H9 (cell line): ENCODE results near the gene MAST4. TPM values are rescaled to one million over a fixed set of nuclear protein-coding genes. Genes with fewer than 3 reads are reported as not detected.
A peak's percentile ranks its signal among the peaks of the same experiment; 100 is the strongest.

Experiments used
- DNase-seq: peaks from one replicate; pipeline ENCODE4 v3.0.0-alpha.2; 2017
- H2AFZ ChIP-seq: one replicate; pipeline ENCODE4 v1.6.1; 2013; ENCODE audit warnings: mild to moderate bottlenecking, low read length, control low read depth, moderate library complexity
- H2AK5ac ChIP-seq: 2 replicates; pipeline ENCODE4 v1.6.1; 2013; ENCODE audit warnings: low read length, control low read depth, mixed read lengths; ENCODE audit not compliant: insufficient read length
- H2BK120ac ChIP-seq: one replicate; pipeline ENCODE4 v1.6.1; 2013; ENCODE audit warnings: low read depth, mild to moderate bottlenecking, low read length, control low read depth, inconsistent platforms; ENCODE audit not compliant: poor library complexity, severe bottlenecking
- H2BK12ac ChIP-seq: 2 replicates; pipeline ENCODE4 v1.6.1; 2013; ENCODE audit warnings: low read length, control low read depth, mixed read lengths, low read depth; ENCODE audit not compliant: insufficient read length
- H2BK15ac ChIP-seq: 2 replicates; pipeline ENCODE4 v1.6.1; 2013; ENCODE audit warnings: low read depth, low read length, control low read depth
- H2BK20ac ChIP-seq: one replicate; pipeline ENCODE4 v1.6.1; 2013; ENCODE audit warnings: low read depth, mild to moderate bottlenecking, low read length, control low read depth, inconsistent platforms; ENCODE audit not compliant: poor library complexity, severe bottlenecking
- H2BK5ac ChIP-seq: 2 replicates; pipeline ENCODE4 v1.6.1; 2013; ENCODE audit warnings: low read length, control low read depth, mixed read lengths; ENCODE audit not compliant: insufficient read length
- H3K14ac ChIP-seq: 2 replicates; pipeline ENCODE4 v1.6.1; 2013; ENCODE audit warnings: low read length, control low read depth; ENCODE audit not compliant: insufficient read depth
- H3K18ac ChIP-seq: 2 replicates; pipeline ENCODE4 v1.6.1; 2013; ENCODE audit warnings: low read depth, mild to moderate bottlenecking, mixed read lengths, low read length, control low read depth; ENCODE audit not compliant: insufficient read length
- H3K23ac ChIP-seq: 2 replicates; pipeline ENCODE4 v1.6.1; 2013; ENCODE audit warnings: low read length, control low read depth, mixed read lengths, low read depth; ENCODE audit not compliant: insufficient read length
- H3K23me2 ChIP-seq: 2 replicates; pipeline ENCODE4 v1.6.1; 2013; ENCODE audit warnings: low read depth, mild to moderate bottlenecking, mixed read lengths, low read length, control low read depth; ENCODE audit not compliant: insufficient read length, poor library complexity, severe bottlenecking
- H3K27ac ChIP-seq: 2 replicates; pipeline ENCODE4 v1.5.1; 2013; ENCODE audit warnings: low read length, control low read depth, mixed read lengths, low read depth; ENCODE audit not compliant: insufficient read length
- H3K27me3 ChIP-seq: 2 replicates; pipeline ENCODE4 v1.6.1; 2013; ENCODE audit warnings: low read length, control low read depth, inconsistent platforms; ENCODE audit not compliant: insufficient read depth
- H3K4ac ChIP-seq: 2 replicates; pipeline ENCODE4 v1.6.1; 2013; ENCODE audit warnings: low read depth, mild to moderate bottlenecking, control low read depth, inconsistent platforms, low read length, moderate library complexity
- H3K4me1 ChIP-seq: 2 replicates; pipeline ENCODE4 v1.6.1; 2013; ENCODE audit warnings: low read length, control low read depth, inconsistent platforms; ENCODE audit not compliant: insufficient read depth
- H3K4me2 ChIP-seq: 2 replicates; pipeline ENCODE4 v1.6.1; 2013; ENCODE audit warnings: low read length, control low read depth, mixed read lengths; ENCODE audit not compliant: insufficient read length, insufficient read depth
- H3K56ac ChIP-seq: 2 replicates; pipeline ENCODE4 v1.6.1; 2013; ENCODE audit warnings: low read depth, mild to moderate bottlenecking, mixed read lengths, low read length, control low read depth; ENCODE audit not compliant: insufficient read length
- H3K79me1 ChIP-seq: 2 replicates; pipeline ENCODE4 v1.6.1; 2013; ENCODE audit warnings: low read depth, mild to moderate bottlenecking, moderate library complexity, low read length, control low read depth, inconsistent platforms; ENCODE audit not compliant: insufficient read depth, poor library complexity, severe bottlenecking
- H3K79me2 ChIP-seq: 2 replicates; pipeline ENCODE4 v1.6.1; 2013; ENCODE audit warnings: low read length, control low read depth, inconsistent platforms; ENCODE audit not compliant: insufficient read depth
- H3K9ac ChIP-seq: 2 replicates; pipeline ENCODE4 v1.6.1; 2013; ENCODE audit warnings: low read length, control low read depth, mixed read lengths; ENCODE audit not compliant: insufficient read length; ENCODE audit errors: extremely low read depth
- H3K9me3 ChIP-seq: one replicate; pipeline ENCODE4 v1.6.1; 2013; ENCODE audit warnings: low read depth, low read length, inconsistent platforms; ENCODE audit not compliant: control insufficient read depth
- H3T11ph ChIP-seq: one replicate; pipeline ENCODE4 v1.6.1; 2013; ENCODE audit warnings: mild to moderate bottlenecking, low read length, control low read depth, inconsistent platforms
- H4K20me1 ChIP-seq: one replicate; pipeline ENCODE4 v1.6.1; 2013; ENCODE audit not compliant: control insufficient read depth, insufficient read length, insufficient read depth
- H4K5ac ChIP-seq: 2 replicates; pipeline ENCODE4 v1.6.1; 2013; ENCODE audit warnings: low read depth, mild to moderate bottlenecking, mixed read lengths, low read length, control low read depth; ENCODE audit not compliant: insufficient read length
- H4K8ac ChIP-seq: replicated peaks from 2 replicates; pipeline ENCODE4 v1.6.1; 2013; ENCODE audit warnings: low read length, control low read depth, mixed read lengths, low read depth; ENCODE audit not compliant: insufficient read length
- H4K91ac ChIP-seq: 2 replicates; pipeline ENCODE4 v1.6.1; 2013; ENCODE audit warnings: low read depth, mild to moderate bottlenecking, moderate library complexity, mixed read lengths, low read length, control low read depth; ENCODE audit not compliant: insufficient read length
- H3K27ac Mint-ChIP-seq, 3 experiments: 2 replicates in 2 of 3; 3 replicates in 1 of 3; pipeline ENCODE4 v1.8.0; 2020 to 2021; ENCODE audit warnings: mixed read lengths in 3 of 3, mild to moderate bottlenecking in 1 of 3, moderate library complexity in 1 of 3
- H3K27me3 Mint-ChIP-seq: 2 replicates; pipeline ENCODE4 v1.8.0; 2021; ENCODE audit warnings: low read depth, mild to moderate bottlenecking, moderate library complexity, mixed read lengths
- H3K36me3 Mint-ChIP-seq, 3 experiments: 2 replicates in 2 of 3; 3 replicates in 1 of 3; pipeline ENCODE4 v1.8.0; 2020 to 2021; ENCODE audit warnings: low read depth in 3 of 3, mixed read lengths in 3 of 3; ENCODE audit not compliant: insufficient read depth in 1 of 3
- H3K4me1 Mint-ChIP-seq, 2 experiments: 2 replicates each; pipeline ENCODE4 v1.8.0; 2020; ENCODE audit warnings: mixed read lengths in 2 of 2
- H3K4me3 Mint-ChIP-seq, 2 experiments: 2 replicates in 1 of 2; 3 replicates in 1 of 2; pipeline ENCODE4 v1.8.0; 2020 to 2021; ENCODE audit warnings: mild to moderate bottlenecking in 2 of 2, mixed read lengths in 2 of 2, moderate library complexity in 1 of 2
- H3K9me3 Mint-ChIP-seq, 2 experiments: 2 replicates in 1 of 2; 3 replicates in 1 of 2; pipeline ENCODE4 v1.8.0; 2020; ENCODE audit warnings: mild to moderate bottlenecking in 2 of 2, mixed read lengths in 2 of 2, moderate library complexity in 1 of 2
- CTCF ChIP-seq: fragments of 200-600 bp; sonication (generic); conservative IDR thresholded peaks from 3 replicates; pipeline ENCODE4 v1.8.0; 2021; ENCODE audit warnings: antibody characterized with exemption, mild to moderate bottlenecking
- WGBS: extraction: QIAGEN DNeasy Blood & Tissue Kit; methylation state at CpG from one replicate; pipeline ENCODE4 v1.1.7; 2013; ENCODE audit warnings: missing lambda C conversion rate, low lambda C conversion rate, mixed read lengths; ENCODE audit not compliant: insufficient read length; ENCODE audit errors: extremely low coverage; 5-methylcytosine and 5-hydroxymethylcytosine counted together
- total RNA-seq: library from RNA; stranded (reverse); gene quantifications from 2 replicates; pipeline ENCODE4 v1.2.1, GENCODE V29; 2021

Gene MAST4
- total RNA-seq, 1 experiment from 2014 or later, result 3.7 TPM

- no peak overlapping the region for H3K27ac Mint-ChIP-seq
- DNase-seq, result no peak
- H3K9me3 Mint-ChIP-seq, result no peaks in the 10 kb centered on the region
- H2AFZ ChIP-seq, result no peak overlapping the region
- H3K36me3 Mint-ChIP-seq, result peaks cover 0 to 3% (median 0%) of the 10 kb centered on the region in 3 experiments; a peak in 1 of 7 replicates
- no peaks in the 10 kb centered on the region for H3K79me2 ChIP-seq
- H3K27me3 Mint-ChIP-seq, result no peaks in the 10 kb centered on the region
- H3K56ac ChIP-seq, result no peak overlapping the region
- no peak overlapping the region for H2AK5ac ChIP-seq
- no peak overlapping the region for H2BK120ac ChIP-seq
- H2BK5ac ChIP-seq, result no peak overlapping the region
- no peak overlapping the region for H3K27ac ChIP-seq
- no peak overlapping the region for H2BK15ac ChIP-seq
- H3K4me3 Mint-ChIP-seq, result no peak overlapping the region
- H3K4ac ChIP-seq, result no peak overlapping the region
- H3K27me3 ChIP-seq, result no peaks in the 10 kb centered on the region
- no peak overlapping the region for H4K5ac ChIP-seq
- no peaks in the 10 kb centered on the region for H3K4me1 ChIP-seq
- H3K23ac ChIP-seq, result no peak overlapping the region
- H3K23me2 ChIP-seq, result no peaks in the 10 kb centered on the region
- peaks cover 0 to 8% of the 10 kb centered on the region in 2 experiments; a peak in 2 of 4 replicates for H3K4me1 Mint-ChIP-seq
- H4K20me1 ChIP-seq, result no peaks in the 10 kb centered on the region
- no peak overlapping the region for H3K14ac ChIP-seq
- no peaks in the 10 kb centered on the region for H3K79me1 ChIP-seq
- H2BK20ac ChIP-seq, result no peak overlapping the region
- H4K8ac ChIP-seq, result no peak overlapping the region
- H3K9ac ChIP-seq, result no peak overlapping the region
- no peaks in the 10 kb centered on the region for H3K9me3 ChIP-seq
- TF ChIP-seq CTCF, result peak; percentile 66
- H4K91ac ChIP-seq, result no peak overlapping the region
- H3K18ac ChIP-seq, result no peak overlapping the region
- H3T11ph ChIP-seq, result no peak overlapping the region
- WGBS, result no CpG with 5 or more reads among the region's 1 CpG
- no peak overlapping the region for H3K4me2 ChIP-seq
- no peak overlapping the region for H2BK12ac ChIP-seq
Measured at GRCh38 chr5:67149951-67150523, 553.8 kb downstream of the MAST4 start.
